Inflammatory macrophage treated with lipopolysaccharide for 1 hour (primary cell): ENCODE data around the gene USP44.
"Not testable (repeated sequence)": the region's sequence is repeated elsewhere in the genome, so short reads cannot be mapped to it uniquely, and the experiment has no call there.

Experiments
- DNase-seq, 2 donors: peaks; one replicate each; pipeline ENCODE4 v3.0.0-alpha.2; 2020 to 2022

USP44 gene

GRCh38 chr12:95551305-95551704 is at the start of gene USP44:
Gene USP44, minus strand, starts transcription at chr12:95551476. Its CDS starts 17,220 bp downstream, at chr12:95534256.
- no peak for DNase-seq

GRCh38 chr12:95600567-95600966 is 49.3 kb upstream of the USP44 start:
- DNase-seq, result no peak

- no peak for DNase-seq
Observed at GRCh38 chr12:95599880-95600279, 48.6 kb upstream of the USP44 start.

- no peak for DNase-seq
Observed at GRCh38 chr12:95594136-95594535, 42.9 kb upstream of the USP44 start.

- no peak for DNase-seq
Observed at GRCh38 chr12:95593266-95593871, 42.1 kb upstream of the USP44 start.

- no peak for DNase-seq
Observed at GRCh38 chr12:95591731-95592130, 40.5 kb upstream of the USP44 start.

GRCh38 chr12:95590775-95591174 is 39.5 kb upstream of the USP44 start:
- no peak for DNase-seq

- DNase-seq, result no peak
Observed at GRCh38 chr12:95583933-95584332, 32.7 kb upstream of the USP44 start.

- no peak for DNase-seq
Observed at GRCh38 chr12:95582230-95583058, 31.2 kb upstream of the USP44 start.

- no peak for DNase-seq
Observed at GRCh38 chr12:95577820-95578219, 26.5 kb upstream of the USP44 start.

- peak; percentile 17 to 60 for DNase-seq
Observed at GRCh38 chr12:95574799-95575452, 23.6 kb upstream of the USP44 start.

GRCh38 chr12:95573951-95574576 is 22.8 kb upstream of the USP44 start:
- peak; percentile 12 to 14 for DNase-seq

GRCh38 chr12:95571369-95571768 is 20.1 kb upstream of the USP44 start:
- DNase-seq, result no peak

- not testable (repeated sequence) for DNase-seq
Observed at GRCh38 chr12:95568045-95568444, 16.8 kb upstream of the USP44 start.

- DNase-seq, result no peak
Observed at GRCh38 chr12:95557625-95558024, 6.3 kb upstream of the USP44 start.

- DNase-seq, result no peak
Observed at GRCh38 chr12:95554532-95555071, 3.3 kb upstream of the USP44 start.

GRCh38 chr12:95553197-95553943 is 2.1 kb upstream of the USP44 start:
- DNase-seq, result peak in 1 of 2 donors; percentile 62

GRCh38 chr12:95551913-95552516 is 739 bp upstream of the USP44 start:
- DNase-seq, result no peak

GRCh38 chr12:95549392-95550084 is 1.7 kb downstream of the USP44 start:
- DNase-seq, result no peak

- DNase-seq, result no peak
Observed at GRCh38 chr12:95548539-95549391, 2.5 kb downstream of the USP44 start.
